ENCODE measurements around the gene SUPT4H1.

SUPT4H1 gene

DNA sequence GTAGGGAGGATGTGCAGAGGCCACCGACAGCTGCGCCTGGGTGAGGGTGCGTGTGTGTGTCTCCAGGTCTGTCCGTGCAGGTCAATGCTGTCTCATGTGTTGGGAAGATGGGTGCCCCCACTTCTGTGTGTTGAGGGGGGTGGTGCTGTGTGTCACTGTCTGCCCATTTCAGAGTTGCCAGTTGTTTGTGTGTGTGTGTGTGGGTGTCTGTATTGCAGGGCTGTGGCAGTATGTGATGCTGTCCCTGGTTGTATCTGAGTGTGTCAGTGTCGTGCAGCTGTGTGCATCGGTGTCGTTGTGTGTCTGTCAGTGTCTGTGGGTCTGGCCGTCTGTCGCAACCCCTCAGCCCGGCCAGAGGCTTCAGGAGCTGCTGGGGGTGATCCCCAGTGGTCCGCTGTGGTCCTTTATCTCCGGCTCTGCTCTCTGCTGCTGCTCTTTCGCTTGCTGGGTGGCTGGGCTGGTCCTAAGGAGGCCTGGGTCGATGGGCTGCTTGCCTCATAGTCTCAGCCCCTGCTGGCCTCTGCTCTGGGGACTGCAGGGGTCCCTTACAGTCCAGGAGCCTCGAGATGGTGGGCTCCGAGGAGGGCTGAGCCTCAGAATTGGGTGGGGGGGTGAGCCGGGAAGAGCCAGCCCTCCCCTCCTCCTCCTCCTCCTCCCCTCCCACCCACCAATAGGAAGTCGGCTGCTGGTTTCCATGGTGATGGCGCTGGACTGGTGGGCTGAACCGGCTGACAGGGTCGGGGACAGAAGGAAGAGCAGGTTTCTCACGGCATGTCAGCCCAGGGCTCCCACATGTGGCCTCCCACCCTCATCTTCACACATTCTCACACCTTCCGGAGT is 23.6 kb downstream of the SUPT4H1 start, which contains the start of gene TSPOAP1:
TSPOAP1 (minus strand) TSS at position 601 of the 840 bp plus-strand sequence. CDS start 875 bp downstream, outside the sequence.
- peak; percentile 87 for DNase-seq

DNA sequence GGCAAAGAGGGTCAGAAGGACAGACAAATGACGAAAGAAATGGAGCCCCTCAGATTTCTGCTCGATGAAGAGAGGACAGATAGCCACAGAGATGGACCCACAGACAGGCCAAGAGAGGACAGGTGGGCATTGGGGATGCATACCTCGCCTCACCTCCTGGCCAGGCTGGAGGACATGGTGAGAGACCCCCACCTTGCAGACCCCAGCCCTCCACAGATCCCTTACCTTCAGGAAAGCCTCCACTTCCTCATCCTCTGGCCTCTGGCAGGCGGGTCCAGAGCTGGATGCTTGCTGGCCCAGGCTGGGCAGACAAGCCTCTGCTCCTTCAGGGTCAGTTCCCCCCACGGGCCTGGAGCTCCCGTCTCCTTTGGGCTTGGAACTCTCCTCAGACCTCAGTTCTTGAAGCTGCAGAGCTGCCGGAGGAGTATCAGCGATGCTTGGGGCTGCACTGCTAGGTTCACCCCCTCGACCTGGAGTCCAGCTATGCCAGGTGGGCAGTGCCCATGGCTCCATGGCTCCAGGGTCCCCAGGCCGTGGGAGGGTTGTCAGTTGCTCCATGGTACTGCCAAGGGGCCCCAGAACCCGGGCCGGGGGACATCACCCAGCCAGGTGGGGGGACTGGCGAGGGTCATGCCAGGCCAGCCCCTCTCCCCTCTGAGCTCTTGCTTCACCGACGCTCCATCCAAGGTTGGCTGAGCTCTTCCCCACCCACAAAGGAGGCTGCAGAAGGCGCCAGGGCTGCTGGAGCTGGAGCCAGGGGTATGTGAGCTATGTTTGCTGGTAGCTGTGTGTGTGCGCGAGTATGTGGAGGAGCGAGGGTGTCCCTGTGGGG is 24.4 kb downstream of the SUPT4H1 start:
- peak; percentile 59 for DNase-seq

DNA sequence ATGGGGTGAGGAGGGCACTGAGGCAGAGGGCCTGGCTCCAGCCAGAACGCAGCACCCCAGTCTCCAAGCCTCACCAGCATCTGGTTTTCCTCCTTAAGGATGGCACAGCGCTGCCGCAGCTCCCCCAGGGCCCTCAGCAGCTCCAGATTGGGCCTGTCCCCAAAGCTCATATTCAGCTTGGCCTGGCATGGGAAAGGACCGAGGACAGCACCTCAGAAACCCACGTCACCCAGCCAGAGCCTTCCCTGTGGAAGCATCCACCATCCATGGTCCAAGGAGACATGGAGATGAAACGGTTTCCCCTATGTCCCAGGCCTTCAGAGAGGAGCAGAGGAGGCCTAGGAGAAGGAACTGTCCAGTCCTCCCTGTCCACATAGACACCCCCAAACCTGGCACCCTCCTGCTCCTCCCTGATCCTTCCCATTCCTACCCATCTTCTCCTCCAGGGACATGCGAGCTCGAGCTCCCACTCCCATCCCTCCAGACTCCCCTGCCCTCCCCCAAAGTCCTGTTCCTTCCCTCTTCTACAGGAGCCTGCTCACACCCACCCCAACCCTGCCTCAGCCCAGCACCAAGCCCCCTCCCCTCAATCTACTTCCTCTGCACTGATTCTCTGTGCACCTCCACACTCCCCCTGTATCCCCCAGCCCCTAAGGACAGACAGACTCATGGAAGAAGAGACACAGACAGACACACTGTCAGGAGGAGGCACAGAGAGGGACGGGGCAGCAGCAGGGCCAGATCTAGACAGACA is 25.2 kb downstream of the SUPT4H1 start:
- peak; percentile 55 for DNase-seq

DNA sequence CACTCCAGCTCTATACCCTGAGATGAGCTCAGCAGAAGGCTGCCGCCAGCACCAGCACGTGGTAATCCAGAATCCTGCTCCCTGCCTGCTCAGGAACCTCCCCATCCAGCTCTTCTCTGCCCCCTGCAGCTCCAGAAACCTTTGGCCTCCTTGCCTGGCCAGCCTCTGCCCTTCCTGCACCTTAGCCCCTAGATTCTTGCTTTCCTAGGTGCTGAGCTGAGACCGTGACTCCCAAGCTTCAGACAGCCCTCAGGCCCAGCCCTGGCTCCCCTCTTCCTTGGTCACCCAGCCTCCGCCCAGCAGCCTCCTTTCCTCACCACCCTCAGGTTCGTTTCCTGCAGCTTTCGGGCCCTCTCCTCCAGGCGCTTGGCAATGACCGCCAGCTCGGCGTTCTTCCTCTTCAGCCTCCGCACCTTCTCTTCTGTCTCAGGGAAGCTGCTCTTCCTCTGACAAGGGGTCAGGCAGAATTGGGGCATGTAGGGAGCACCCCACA is 26.0 kb downstream of the SUPT4H1 start:
- peak; percentile 83 for DNase-seq

DNA sequence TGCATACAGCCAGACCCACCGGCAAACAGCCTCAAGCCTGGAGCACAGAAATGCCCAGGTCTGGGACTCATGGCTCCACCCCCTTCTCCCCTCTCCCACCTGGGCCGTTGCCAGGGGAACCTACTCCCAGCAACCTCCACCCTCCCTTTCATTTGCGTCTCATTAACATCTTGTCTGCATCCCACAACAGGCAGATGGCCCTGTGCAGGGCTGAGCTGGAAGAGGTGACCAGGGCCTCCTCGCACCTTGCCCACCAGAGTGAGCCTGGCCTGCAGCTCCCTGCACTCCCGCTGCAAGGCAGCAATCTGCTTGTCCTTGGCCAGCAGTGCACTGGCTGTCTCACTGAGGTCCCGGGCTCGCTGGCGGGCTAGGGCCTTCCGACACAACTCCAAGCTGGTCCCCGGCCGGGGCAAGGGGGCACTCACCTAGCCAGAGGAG is 26.7 kb downstream of the SUPT4H1 start:
- DNase-seq: peak; percentile 92

DNA sequence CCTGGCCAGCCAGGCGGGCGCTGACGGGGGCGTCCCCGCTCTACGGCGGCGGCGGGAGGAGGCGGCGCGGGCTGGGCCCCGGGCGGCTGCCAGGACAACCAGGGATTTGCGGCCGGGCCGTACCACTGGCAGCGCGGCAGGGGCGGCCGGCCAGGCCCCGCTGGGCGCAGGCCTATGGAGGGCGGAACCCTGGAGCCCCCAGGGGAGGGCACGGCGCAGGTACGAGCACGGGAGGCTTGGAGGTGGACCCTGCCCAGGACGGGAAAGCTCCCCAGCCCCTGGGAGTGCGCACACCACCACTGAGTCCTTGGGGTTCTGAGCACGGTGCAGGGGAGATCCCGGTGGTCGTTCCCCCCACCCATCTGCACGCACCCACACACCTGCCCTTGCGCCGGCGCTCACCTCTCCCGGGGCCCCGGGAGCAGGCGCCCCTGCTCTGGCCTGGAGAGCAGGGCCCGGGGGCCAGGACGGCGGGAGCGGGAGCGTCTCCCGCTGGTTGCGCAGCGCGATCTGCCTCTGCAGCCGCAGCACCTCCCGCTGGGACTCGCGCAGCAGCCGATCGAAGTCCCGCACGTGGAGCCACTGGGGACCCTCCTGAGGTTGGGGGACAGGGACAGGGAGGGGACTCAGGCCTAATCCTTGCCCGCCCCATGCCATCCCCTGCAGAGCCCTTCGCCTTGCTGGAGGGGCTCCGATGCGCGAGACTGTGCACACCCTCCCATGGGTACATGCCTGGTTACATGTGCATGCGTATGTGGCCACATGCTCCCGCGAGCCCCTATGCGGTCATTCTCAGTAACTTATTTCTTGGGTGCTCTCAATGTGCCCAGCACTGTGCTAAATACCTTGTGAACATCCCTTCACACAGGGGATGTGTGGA is 27.4 kb downstream of the SUPT4H1 start:
- peak; percentile 82 for DNase-seq

DNA sequence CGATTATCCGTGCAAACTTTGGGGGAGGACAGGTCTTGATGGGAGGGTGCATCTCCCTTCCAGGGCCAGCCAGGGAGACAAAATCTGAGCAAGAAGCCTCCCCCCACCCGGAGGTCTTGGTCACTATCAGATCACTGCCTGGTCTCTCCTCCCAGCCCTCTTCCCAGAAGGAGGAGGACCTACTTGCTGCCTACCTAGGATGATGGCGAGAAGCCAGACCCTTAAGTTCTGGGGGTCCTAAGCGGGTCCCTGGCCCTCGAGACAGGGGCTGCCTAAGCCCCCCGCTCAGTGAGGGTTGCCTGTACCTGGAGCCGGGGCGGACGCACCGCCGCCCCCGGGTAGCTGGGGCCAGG is 28.0 kb downstream of the SUPT4H1 start:
- DNase-seq: no peak

DNA sequence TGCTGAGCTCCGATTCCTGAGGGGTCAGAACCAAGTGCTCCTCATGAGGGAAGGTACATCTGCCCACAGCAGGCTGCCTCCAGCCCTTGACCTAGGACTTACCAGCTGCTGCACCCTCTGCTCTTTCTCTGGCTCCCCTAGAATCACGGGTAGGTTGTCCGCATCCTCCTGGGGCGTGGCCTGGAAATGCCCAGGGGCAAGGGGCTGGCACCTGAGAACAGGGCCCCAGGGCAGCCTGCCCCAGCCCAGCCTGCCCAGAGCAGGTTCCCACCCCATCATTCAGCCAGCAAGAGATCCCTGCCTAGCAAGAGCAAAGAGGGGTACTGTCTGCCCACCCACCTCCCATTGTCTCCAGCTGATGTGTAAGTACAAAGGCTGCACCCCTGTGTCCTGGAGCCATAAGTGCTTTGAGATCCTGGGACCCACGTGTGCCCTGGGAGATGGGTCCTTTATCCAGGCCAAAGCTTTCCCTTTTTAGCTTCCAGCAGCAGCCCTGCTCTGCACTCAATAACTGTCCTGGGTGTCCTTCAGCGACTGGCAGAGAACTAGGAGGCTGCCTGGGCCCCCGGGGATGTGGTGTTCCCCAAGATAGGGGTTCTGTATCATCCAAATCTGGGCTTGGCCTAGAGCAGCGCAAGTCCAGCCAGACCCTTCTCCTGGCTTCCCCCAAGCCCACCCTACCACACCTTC is 28.5 kb downstream of the SUPT4H1 start:
- DNase-seq: no peak

DNA sequence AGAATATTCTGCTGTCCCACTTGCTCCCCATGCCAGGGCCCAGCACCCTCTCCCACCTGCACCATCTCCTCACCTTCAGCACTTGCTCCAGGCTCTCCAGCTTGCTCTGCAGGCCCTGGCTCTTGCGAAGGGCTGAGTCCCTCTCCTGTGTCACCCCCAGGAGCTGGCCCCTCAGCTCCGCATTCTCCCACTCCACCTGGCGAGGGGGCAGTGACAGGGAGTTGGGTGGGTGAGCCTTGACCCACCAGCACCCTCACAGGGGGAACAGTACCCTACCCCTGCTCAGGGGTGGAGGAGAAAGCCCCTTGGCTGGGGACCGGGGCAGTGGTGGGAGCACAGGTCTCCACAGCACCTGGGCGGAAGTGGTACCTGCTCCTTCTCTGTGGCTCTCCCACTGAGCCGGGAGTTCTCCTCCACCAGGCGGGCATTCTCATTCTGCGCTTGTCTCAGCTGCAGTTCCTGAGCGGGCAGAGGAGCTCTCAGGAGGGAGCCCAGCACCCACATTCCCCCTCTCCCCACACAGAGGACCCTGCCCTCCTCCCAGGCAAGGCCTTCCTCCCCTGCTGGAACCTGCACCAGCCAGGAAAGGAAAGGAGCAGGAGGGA is 29.3 kb downstream of the SUPT4H1 start:
- DNase-seq: no peak

DNA sequence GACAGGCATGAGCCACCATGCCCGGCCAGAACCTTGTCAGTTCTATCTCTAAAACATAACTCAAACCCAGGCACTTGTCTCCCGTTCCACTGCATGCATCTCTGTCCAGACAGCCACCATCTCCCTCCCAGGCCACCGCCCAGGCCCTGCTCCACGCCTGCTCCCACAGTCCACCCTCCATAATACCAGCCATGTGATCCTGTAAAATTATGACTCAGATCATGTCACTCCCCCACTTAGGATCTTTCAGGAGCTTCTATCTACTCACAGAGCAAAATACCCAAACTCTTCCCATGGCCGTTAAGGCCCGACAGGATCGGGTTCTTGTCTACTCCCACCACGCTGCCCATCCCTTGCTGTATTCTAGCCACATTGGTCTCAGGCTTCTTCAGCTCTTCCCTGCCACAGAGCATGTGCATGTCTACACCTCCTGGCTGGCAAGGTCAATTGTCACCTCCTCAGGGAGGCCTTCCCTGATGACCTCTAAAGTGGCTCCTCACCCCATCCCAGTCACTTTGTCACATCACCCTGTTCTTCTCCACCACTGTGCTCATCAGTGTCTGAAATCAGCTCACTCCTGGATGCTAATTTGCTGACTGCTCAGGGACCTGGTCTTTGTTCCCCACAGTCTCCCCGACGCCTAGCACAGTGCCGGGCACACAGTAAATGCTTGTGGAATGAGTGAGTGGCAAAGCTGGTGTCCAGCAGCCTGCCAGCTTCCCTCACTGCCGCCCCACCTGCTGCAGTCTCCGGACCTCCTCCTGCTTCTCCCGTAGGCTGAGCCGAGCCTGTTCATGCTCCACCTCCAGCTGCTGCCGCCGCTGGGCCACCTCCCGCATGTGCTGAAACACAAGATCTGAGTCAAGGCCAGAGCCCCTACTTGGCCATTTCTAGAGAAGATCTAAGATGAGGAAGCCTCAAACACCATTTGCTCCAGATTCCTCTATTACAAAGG is 30.2 kb downstream of the SUPT4H1 start:
- no peak for DNase-seq

DNA sequence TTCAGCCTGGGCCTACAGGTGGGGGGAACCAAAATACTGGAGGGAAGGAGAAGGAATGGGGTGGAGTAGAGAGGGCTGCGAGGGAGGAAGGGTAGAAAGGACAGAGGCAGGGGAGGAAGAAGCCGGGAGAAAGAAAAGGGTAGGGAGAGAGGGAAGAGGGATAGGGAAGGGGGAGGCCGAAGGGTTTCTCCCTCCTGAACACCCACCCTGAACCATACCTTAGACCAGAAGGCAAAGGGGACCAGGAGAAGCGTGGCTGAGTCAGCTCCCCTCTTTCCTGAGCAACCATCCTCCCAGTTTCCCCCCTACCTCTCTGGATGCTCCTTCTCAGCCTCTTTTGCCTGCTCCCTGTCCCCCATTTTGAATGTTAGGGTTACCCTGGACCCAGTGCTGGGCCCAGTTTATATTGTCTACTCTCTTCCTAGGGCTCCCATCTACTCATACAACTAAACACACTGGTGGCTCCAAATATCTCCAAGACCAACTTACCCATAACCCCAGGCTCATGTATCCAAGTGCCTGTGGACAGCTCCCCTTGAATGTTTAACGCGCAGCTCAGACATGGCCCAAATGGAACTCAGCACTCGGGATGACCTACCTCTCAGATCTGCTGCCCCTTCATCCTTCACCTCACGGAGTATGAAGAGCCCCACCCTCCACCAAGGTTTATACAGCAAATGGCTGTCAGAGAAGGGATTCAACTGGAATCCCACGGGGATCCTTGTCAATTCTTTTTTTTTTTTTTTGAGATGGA is 31.3 kb downstream of the SUPT4H1 start:
- no peak for DNase-seq

DNA sequence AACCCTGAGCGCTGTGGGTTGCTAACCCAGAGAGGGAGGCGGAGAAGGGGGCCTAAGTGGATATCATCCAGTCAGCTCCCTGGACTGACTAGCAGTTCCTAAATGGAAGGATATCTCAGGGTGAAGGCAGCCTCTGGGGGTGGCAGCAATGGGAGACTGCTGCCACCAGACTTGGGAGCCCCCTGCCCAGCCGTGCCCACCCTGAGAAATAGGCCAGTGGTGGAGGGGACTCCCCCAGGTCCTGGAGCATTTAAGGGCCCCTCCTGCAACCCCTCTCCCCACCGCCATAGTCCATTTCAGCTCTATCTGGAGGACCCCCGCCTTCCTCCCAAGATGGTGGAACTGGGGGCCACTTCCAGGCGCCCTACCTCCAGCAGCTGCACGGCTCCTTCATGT is 31.8 kb downstream of the SUPT4H1 start:
- no peak for DNase-seq

DNA sequence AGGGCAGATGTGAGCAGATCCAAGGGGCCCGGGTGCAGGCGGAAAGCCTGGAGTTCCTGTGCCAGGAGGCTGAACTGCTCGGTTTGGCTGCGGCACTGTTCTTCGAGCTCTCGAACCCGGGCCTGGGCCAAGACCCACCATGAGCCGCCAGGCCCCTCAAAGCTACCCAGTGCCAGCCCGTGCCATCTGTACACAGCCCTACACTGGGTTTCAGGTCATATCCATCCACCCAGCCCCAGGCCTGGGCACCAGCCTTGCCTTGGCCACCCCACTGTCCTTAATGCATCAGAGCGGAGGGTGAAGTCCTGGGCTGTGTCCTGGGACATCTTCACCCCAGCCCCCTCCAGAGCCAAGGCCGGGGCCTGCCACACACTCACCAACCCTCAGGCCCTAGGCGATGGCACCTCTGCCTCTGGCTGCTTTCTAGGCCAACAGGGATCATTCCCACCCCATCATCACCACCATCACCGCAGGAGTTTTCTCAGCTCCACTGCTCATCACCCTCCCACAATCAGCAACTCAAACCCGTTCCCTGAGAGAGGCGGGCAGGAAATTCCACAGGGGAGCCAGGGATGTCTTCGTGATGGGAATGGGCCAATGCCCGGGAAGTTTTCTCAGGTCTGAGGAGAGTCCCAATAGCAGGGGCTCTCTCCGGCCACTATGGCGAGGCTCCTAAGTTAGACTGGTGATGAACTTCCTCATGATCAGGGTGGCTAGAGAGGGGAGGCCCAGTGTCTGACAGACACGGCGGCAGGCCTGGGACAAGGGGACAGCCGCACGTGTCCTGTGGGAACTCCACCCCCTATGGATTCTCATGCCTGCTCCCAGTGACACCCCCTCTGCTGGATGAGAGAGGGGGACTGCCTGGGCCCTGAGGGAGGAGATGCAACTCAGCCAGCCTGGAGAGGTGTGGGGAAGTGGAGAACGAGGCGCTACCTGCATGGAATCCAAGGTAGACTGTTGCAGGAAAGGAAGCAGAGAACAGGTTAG is 32.5 kb downstream of the SUPT4H1 start:
- no peak for DNase-seq

DNA sequence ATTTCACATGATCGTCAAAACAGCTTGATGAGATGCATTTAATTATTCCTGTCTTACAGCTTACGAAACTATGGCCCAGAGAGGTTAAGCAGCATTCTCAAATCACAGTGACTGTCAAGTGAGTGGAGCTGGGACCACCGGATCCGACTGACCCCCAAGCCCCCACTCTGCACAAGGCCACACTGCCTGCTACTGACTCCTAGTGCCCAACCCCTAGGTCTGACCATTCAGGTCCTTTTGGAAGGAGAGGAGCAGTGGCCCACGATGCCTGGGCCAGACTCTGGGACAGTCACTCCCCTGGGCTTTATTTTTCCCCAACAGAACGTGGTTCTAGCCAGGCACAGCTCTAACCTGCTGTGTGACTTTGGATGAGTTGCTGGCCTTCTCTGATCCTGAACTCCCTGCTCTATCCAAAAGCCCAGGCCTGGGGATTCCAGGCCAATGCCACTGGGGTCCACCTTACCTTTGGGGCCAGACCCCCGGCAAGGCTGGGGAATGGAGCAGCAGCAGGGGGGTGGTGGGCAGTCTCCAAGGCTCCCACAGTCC is 33.3 kb downstream of the SUPT4H1 start:
- no peak for DNase-seq

DNA sequence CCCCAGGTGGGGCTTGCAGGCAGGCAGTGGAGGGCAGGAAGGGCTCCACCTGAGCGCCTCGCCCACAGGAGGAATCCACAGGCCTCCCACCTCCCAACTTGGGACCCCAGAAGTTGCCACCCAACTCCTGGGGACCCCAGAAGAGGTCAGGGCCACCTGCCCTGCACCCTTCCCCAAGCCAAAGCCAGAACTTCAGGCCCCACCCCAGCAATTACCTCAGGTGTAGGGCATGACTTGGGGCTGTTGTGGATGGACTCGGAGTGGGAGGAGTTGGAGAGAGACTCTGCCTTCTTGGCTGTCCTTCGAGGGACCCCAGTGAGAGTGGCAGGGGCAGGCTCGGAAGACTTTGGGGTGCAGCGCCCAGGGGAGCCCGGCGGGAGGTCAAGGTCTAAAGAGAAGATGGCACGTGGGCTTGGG is 33.9 kb downstream of the SUPT4H1 start:
- DNase-seq: no peak

DNA sequence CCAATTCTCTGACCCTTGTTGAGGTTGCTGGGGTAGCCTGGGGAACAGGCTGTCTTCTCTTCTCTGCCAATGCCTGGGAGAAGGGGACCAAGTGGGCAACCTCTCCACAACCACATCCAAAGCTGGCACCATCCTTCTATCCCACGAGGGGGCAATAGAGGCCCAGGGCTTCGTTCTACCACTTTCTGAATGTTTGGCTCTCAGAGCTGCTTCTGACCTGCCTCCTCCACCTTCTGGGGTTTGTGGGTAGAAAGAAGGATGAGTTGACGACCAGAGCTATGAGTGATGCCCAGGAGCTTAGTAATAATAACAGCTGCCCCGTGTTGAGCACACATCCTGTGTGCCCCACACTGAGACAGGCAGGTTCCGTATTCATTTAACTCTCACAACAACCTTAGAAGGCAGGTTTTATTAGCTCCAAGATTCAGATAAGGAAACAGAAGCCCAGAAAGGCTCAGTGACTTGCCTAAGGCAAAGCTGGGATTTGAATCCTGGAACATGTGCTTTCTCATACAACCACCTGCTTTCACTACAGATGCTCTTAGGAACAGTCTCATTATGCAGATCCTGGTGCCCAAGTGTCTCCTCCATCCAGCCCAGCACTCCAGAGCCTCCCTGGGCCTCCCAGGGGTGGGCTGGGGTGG is 34.5 kb downstream of the SUPT4H1 start:
- DNase-seq: peak; percentile 85
